ENCODE measurements around the gene AKR1C1.
"Not testable (repeated sequence)": the region's sequence is repeated elsewhere in the genome, so short reads cannot be mapped to it uniquely, and the experiment has no call there.

The AKR1C1 gene

DNA sequence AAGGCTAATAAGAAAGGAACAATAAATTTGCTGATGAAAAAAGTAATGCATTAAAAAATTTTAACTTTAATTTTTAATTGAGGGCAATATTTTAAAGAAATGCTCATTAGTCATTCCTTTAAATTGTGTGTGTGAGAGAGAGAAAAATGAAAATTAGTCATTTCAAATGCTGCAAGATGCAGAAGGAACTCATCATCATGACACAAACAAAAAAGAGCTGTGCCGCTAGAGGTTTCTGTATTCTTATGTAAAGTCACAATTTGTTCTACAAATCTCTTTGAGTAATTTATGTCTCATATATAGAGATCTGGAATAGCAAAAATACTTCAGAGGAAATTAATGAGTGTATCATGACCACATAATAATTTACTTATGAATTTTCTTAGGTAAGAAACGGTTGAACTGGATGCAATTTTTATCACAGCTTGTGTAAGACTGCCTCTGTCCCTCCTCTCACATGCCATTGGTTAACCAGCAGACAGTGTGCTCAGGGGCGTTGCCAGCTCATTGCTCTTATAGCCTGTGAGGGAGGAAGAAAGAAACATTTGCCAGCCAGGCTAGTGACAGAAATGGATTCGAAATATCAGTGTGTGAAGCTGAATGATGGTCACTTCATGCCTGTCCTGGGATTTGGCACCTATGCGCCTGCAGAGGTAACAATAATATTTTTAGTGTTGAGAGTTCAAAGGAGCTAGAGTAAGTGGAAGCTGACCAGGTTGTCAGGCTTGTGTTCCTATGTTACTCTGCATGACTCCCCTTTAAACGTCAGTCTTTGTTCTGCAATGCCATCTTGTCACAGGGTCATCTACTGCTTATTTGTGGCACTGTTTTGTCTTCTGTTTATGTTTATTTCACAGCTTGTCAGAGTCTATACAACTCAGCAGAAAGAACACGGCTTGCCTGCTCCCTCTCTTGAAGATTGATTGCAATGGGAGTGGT is at the start of gene AKR1C1:
Gene AKR1C1, plus strand, starts transcription at position 540 of the 939 bp plus-strand sequence. Its CDS starts 30 bp downstream, at position 570.
- DNase-seq = not testable (repeated sequence)

DNA sequence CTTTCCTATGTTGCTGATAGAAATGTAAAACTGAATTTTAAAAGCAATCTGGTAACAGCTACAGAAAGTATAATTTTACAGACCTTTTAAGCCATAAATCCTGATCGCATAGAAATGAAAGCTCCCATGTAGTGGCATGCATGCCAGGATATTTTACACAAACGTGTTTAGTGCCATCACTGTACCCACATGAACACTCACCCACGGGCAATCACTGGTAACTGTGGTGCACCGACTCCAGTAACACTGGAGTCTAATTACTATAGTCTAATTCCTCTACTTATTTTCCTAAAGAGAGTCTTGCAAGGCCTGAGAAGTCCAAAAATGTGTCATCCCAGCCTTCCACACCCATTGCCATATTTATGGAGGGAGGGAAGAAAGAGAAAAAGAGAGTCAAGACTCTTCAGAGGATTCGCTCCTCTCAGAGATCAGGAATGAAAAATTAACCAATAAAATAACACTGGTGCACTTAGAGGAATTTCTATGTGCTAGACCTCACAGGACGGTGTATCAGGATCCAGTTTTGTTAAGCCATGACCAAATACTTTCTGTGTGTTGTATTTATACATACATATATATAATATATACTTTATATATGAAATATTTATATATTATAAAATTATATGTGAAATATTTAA is 48.9 kb upstream of the AKR1C1 start:
- DNase-seq = no peak

DNA sequence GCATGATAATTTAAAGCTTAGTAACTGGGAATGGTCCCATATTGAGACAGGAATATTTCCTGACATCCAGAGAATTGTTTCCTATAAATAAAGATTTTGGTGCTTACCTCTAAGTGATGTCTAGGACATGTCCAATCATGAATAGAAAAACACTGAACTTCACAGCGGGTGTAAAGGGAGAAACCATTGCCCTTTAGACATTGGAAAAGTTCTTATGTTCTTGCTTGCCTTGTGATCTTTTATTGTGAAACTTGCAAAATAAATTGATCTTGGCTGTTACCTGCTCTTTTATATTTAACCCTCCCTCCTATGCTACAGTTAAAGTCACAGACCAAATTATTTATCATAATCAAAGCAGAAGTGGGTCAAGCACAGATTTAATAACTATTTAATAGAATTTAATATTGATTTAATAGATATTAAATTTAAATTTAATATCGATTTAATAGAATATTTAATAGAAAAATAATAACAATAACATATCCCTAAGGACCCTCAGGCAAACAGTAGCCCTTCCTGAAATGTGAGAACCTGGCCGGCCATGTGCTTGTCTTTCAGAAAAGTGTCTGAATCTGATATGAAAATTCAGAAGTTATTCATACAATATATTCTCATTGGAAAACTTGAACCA is 47.0 kb upstream of the AKR1C1 start:
- no peak for DNase-seq

DNA sequence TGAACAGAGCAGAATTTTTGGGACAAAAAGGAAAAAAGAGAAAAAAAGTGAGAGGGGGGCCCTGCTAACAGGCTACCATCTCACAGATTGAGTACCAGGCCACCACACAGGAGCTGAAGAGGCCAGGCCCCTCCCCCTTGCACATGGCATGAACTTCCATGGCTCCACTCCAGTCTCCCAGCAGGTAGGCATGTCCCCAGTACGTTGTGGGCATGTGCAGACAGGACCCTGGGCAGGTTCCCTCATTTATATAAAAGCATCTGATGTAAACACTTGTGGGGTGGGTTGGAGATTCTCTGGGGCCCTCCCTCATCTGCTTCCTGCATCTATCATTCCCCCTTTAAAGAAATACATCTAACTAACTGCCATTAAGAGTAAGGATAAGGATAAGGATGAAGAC is 45.0 kb upstream of the AKR1C1 start:
- no peak for DNase-seq

DNA sequence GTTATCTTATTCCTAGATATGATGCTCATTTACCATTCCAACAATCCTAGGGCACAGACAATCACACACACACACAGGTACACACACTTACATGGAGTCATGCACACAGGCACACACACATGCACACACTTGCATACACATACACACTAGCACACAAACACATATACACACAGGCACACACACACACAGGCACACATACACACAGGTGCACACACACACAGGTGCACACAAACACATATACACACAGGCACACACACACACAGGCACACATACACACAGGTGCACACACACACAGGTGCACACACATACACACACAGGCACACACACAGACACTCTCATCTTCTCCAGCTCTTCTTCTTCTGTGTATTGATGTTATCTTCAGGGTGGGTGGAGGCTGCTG is 38.7 kb upstream of the AKR1C1 start:
- not testable (repeated sequence) for DNase-seq

DNA sequence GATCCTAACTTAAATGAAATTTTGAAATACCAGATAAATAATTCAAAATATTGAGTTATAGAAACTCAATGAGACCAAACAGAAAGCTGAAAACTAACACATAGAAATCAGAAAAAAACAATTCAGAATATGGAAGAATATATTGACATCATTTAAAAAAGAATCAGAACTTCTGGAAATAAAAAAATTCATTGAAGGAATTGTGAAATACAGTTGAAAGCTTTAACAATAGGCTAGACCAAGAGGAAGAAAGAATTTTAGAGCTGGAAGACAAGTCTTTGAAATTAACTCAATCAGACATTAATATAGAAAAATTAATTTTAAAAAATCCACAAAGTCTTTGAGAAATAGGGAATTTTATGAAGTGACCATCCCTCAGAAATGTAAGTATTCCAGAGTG is 36.8 kb upstream of the AKR1C1 start:
- DNase-seq = no peak

DNA sequence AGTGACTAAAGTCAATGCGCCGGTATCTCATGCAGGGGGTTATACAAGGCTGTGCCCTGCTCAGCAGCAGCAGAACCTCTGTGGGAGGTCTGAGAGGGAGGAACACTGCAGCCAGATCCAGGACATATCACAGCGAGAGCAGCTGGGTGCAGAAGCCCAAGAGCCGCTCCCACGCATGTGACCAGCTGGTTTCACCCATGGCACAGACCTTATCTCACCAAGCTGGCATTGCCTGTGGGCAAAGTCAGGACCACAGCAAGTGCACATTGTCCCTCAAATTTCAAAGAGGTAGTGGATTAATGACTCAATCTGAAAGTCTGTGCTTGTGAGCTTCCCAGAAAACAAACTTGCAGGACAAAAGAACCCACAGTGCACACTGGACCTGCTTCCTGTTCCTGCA is 31.6 kb upstream of the AKR1C1 start:
- DNase-seq = no peak

DNA sequence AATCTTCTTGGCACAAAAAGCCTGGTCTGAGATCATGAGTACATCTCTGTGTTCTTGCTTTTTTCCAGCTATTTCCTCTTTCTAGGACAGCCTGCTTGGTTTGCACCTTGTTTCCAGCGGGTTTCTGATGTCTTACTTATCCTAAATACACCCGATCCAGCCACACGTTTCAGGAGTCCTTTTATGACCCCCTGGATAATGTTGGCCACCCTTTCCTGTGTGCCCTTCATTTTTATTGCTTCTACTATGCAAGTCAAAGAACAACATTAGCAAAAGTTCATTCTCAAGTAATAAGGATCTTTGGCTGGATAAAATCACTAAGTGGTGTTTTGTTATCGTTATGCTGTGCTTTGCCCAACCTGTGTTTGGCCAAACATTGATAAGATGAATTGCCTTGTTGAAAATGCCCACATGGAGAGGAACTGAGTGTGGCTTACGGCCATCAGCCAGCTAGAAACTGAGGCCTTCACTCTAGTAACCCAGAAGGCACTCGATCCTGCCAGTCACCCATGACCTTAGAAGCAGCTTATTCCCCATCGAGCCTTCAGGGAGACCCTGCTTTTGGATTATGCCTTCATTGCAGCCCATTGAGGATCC is 28.7 kb upstream of the AKR1C1 start:
- no peak for DNase-seq

DNA sequence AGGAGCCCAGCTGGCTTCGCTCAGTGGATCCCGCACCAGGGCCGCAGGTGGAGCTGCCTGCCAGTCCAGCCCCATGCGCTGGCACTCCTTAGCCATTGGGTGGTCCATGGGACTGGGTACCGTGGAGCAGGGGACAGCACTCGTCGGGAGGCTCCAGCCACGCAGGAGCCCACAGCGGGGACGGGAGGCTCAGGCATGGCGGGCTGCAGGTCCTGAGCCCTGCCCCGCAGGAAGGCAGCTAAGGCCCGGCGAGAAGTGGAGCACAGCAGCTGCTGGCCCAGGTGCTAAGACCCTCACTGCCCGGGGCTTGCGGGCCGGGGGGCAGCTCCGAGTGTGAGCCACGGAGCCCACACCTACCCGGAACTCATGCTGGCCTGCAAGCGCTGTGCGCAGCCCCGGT is 25.9 kb upstream of the AKR1C1 start:
- no peak for DNase-seq

DNA sequence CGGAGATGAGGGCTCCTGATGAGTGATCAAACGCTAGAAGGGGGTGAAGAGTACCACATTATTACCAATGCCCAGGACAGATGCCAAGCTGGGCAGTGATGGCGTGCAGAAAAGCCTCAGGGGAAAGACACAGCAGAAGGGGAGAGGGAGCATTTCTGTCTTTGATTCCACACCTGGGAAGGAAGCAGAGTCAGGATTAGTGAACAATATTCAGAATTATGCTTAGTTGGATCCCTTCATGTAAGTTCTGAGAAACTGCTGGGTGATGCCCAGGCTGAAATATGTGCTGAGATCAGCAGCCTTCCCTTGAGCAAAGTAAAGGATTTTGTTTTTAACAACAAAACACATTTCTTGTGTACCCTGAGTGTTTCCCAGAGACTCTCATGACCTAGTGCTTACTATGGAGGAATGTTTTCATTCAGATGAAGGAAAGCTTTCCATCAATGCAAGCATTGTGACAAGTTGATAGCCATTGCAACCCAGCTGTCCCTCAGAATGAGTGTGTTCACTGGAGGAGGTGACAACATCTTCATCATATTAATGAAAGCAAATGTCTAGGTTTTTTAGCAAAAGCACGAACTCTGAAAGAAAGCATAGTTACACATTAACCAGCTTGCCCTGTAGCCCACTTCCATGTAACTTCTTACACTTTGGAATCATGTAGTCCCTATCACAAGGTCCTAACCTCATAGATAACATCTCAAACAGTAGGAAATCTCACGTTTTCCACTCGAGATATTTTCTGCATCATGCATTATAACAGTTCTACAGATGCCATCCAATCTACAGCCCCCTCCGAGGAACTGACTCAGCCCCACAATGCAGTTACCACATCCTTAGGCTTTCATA is 23.8 kb upstream of the AKR1C1 start:
- DNase-seq = no peak

DNA sequence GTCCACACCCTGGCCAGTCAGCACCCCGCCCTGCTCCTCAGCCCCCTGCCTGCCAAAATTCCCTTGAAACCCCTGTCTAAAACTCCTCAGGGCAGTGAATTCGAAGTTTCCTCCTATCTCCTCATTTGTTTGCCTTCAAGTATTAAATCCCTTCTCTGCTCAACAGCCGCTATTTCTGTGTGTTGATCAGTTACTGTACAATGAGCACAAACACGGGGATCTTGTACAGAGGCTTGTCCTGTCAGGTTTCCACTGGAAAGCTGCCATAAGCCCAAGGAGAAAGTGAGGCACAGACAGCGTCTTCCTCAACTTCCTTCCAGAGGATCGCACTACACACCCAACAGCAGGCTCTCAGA is 23.2 kb upstream of the AKR1C1 start:
- not testable (repeated sequence) for DNase-seq

DNA sequence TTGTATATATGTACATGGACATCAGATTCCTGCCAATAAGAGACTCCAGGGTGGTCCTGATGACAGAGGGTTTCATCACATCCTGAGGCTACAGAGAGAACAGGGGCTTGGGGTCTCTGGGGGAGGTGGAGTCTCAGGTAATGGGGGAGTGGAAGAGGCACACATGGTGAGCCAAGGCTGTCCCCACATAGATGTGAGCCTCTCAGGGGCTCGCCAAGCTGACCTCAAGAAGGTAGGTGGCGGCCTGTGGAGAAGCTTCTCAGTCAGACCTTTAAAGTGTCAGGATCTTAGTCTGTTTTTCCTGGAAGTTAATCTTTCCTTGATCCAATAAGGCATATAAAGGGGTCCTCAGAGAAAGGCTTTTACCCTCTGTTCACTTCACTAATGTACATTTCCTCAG is 22.3 kb upstream of the AKR1C1 start:
- DNase-seq = not testable (repeated sequence)

DNA sequence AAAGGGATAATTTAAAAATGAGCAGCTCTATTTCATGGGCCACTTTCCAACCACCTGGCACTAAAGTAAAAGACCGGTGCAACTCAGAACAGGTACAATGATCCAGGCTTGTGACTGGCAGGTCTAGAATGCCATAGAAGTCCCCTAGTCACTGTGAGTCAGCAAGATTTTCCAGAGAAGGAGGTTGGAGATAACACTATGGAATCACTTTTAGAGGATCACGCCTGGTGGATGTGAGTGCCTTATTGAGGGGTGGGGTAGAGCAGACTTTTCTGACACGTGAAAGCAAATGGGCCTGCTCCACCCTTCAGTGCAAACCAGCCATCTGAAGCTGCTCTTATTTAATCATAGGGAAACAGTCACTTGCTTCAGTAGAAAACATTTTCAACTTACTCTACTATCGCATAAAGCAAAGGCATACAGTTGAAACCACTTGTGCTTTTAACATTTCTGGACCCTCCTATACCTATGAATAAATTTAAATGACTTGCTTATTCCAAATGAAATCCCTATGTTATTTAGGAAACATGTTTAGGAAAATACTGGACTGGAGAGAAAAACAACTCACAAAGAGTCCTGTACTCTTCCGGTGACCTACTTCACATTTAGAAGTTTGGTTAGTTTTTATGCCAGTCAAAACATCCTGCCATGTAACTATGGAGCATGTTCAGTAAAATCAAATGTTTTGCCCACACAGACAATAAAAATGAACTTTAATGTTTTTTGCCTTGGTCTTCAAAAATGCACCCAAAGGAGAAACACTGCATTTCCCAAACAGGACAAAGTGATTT is 21.5 kb upstream of the AKR1C1 start:
- no peak for DNase-seq

DNA sequence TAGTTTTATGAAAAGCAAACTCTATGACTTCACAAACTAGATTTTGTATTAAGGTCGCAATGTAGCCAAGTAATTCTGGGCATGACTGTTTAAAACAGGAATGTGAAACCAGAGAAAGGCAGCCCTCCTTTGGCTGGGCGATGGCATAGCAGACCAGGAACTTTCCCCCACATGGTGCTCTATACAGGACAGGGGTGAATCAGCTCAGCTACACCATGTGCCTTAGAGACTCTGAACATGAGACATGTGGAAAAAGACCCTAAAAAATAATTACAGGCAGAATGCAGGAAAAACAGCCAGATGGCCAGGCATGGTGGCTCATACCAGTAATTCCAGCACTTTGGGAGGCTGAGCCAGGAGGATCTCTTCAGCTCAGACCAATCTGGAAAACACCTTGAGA is 20.3 kb upstream of the AKR1C1 start:
- DNase-seq = peak; percentile 57

DNA sequence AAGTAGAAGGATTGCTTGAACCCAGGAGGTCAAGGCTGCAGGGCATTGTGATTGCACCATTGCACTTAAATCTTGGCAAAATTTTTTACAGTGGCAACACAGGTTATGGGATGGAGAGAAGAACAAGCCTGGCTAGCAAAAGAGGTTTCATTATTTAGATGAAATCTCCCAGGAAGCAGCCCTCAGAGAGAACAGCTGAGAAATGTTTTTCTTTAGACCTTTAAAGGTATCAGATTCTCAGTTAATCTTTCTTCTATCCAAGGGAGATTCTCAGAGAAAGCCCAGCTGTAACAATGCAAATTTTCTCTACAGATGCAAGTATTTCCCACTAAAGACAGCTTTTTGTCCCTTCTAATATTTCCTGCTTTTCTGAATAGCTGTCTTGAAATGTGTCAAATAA is 19.8 kb upstream of the AKR1C1 start:
- not testable (repeated sequence) for DNase-seq

DNA sequence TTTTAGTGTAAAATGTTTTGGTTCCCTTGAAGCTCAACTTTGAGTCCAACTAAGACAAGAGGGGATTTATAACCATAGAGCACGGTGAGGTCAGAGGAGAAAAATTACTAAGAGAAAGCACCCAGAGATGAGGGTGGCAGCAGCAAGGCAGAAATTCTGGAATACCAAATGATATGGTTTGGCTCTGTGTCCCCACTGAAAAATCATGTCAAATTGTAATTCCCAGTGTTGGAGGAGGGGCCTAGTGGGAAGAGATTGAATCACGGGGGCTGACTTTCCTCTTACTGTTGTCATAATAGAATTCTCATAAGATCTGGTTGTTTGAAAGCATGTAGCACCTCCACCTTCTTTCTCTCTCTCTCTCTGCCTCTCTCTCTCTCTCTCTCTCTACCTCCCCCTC is 19.4 kb upstream of the AKR1C1 start:
- DNase-seq = no peak

DNA sequence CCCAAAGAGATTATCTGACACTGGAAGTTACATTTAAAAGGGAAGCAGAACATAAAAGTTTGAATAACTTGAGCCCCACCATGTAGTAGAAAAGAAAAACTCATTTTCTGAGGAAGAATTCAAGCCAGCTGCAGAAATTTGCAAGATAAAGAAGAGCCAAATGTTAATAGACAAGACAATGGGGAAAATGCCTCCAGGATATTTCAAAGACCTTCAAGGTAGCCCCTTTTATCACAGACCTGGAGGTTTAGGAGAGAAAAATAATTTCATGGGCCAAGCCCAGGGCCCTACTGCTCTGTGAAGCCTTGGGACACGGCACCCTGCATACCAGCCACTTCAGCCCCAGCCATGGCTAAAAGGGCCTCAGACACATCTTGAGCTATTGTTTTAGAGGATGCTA is 18.4 kb upstream of the AKR1C1 start:
- no peak for DNase-seq

DNA sequence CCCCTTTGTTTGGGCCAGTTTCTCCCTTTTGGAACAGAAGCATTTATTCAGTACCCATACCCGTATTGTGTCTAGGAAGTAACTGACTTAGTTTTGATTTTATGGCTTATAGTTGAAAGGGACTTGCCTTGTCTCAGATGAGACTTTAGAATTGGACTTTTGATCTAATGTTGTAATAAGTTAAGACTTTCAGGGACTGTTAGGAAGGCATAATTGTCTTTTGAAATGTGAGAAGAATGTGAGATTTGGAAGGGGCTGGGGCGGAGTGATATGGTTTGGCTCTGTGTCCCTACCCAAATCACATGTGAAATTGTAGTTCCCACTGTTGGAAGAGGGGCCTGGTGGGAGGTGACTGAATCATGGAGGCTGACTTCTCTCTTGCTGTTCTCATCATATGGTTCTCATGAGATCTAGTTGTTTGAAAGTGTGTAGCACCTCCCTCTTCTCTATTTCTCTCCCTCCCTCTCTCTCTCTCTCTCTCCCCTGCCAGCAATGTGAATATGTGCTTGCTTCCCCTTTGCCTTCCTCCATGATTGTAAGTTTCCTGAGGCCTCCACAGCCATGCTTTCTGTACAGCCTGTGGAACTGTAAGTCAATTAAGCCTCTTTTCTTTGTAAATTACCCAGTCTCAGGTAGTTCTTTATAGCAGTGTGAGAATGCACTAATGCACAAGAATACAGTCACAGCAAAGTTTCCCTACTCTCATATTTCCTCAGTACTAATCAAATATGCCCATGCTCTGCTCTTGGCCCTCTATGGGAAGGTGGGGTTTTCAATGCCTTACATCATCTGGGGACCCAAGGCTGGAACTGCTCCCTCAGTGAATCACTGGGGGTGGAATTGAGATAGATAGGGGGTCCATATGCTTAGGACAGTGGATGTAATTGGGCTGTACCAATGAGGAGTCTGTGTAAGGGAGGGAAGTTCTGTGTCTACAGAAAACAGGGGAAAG is 17.2 kb upstream of the AKR1C1 start:
- DNase-seq = no peak

DNA sequence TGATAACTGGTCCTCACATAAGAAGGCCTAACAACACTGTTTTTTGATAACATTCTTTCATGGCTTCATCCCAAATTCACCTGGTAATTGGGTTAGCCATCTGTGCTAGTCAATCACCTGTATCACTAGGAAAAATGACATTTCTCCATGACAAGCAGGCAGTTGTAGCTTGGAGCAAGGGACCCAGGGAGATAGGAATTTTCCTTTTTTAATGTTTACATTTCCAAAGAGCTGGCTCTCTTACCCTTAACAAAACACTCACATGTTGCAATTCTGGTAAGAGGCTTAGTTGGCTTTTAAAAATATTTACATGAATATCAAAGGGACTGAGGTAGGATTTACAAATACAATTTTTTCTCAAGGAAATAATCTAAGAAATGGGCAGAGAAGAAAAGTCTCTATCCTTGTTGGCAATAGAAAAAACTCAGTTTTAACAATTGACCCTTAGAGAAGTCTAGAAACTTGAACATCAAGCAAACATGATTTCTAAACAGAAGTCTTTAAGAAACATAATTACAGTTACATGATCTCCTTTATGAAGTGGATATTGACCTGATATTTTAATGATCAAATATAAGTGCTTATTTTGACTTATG is 16.1 kb upstream of the AKR1C1 start:
- peak; percentile 5 for DNase-seq

Data from EL (cell line).